ENCODE results near the gene ZCWPW1.
"Not testable (repeated sequence)": the region's sequence is repeated elsewhere in the genome, so short reads cannot be mapped to it uniquely, and the experiment has no call there.

Gene ZCWPW1

GRCh38 chr7:100443096-100443840 is 14.8 kb upstream of the ZCWPW1 start:
- TF ChIP-seq CTCF (IDR thresholded peaks at IDR 0.05; ENCODE audit: insufficient read depth, low read length, poor library complexity, severe bottlenecking) (no peak), EZH2phosphoT487 (conservative IDR thresholded peaks at IDR 0.05; ENCODE audit: low read length) (no peak)
- Histone ChIP-seq H3K27me3 (ENCODE audit: low read length) (no peaks in the 10 kb centered on the region), H3K9ac (ENCODE audit: low read length) (no peak overlapping the region), H3K4me3 (ENCODE audit: insufficient read depth, low read length, poor library complexity, severe bottlenecking) (no peak overlapping the region), H3F3A (ENCODE audit: insufficient read depth) (0 out of 2 replicates have a peak, but pooled peaks cover 2% of the 10 kb centered on the region), H4K20me1 (ENCODE audit: low read depth, low read length) (no peaks in the 10 kb centered on the region), H3K27ac (ENCODE audit: low read depth, low read length) (no peak overlapping the region), H3K36me3 (ENCODE audit: low read length) (no peaks in the 10 kb centered on the region), H3K79me2 (ENCODE audit: insufficient read depth, low read length) (no peaks in the 10 kb centered on the region), H2AFZ (ENCODE audit: low read depth, low read length, severe bottlenecking) (no peak overlapping the region), H3K9me2 (replicated peaks; ENCODE audit: insufficient read depth, low read length) (no peaks in the 10 kb centered on the region), H3K4me2 (ENCODE audit: low read depth, low read length, poor library complexity, severe bottlenecking) (no peak overlapping the region), H3K9me3 (ENCODE audit: insufficient read depth, low read length) (no peaks in the 10 kb centered on the region)

GRCh38 chr7:100441641-100442535 is 13.4 kb upstream of the ZCWPW1 start:
- no peak for TF ChIP-seq CTCF (IDR thresholded peaks at IDR 0.05; ENCODE audit: insufficient read depth, low read length, poor library complexity, severe bottlenecking)
- TF ChIP-seq EZH2phosphoT487 (conservative IDR thresholded peaks at IDR 0.05; ENCODE audit: low read length), result no peak

DNA sequence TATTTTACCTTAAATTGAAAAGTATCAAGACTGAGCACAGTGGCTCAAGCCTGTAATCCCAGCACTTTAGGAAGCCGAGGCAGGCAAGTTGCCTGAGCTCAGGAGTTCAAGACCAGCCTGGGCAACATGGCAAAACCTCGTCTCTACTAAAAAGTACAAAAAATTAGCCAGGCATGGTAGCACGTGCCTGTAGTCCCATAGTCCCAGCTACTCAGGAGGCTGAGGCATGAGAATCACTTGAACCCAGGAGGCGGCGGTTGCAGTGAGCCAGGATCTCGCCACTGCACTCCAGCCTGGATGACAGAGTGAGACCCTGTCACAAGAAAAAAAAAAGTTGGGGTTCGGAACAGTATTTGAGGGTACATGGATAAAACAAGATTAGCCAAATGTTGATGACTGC is 10.7 kb upstream of the ZCWPW1 start:
- H3K9ac ChIP-seq (ENCODE audit: low read length); H3K9me2 ChIP-seq (replicated peaks; ENCODE audit: insufficient read depth, low read length); H3K27me3 ChIP-seq (ENCODE audit: low read length); H3K4me2 ChIP-seq (ENCODE audit: low read depth, low read length, poor library complexity, severe bottlenecking); H3K9me3 ChIP-seq (ENCODE audit: insufficient read depth, low read length); H4K20me1 ChIP-seq (ENCODE audit: low read depth, low read length); H3K27ac ChIP-seq (ENCODE audit: low read depth, low read length); H2AFZ ChIP-seq (ENCODE audit: low read depth, low read length, severe bottlenecking); H3K36me3 ChIP-seq (ENCODE audit: low read length); H3K4me3 ChIP-seq (ENCODE audit: insufficient read depth, low read length, poor library complexity, severe bottlenecking): not testable (repeated sequence)
- Histone ChIP-seq H3K79me2 (ENCODE audit: insufficient read depth, low read length) (peaks cover 14% of the 10 kb centered on the region; the same call in 1 of the 2 replicates), H3F3A (ENCODE audit: insufficient read depth) (peaks cover 29% of the 10 kb centered on the region)

More at GRCh38 chr7:100441641-100442535, 13.4 kb upstream of the ZCWPW1 start:
- Histone ChIP-seq H3K9me3 (ENCODE audit: insufficient read depth, low read length) (no peaks in the 10 kb centered on the region), H3K9me2 (replicated peaks; ENCODE audit: insufficient read depth, low read length) (no peaks in the 10 kb centered on the region), H2AFZ (ENCODE audit: low read depth, low read length, severe bottlenecking) (no peak overlapping the region), H3K9ac (ENCODE audit: low read length) (no peak overlapping the region), H3K27me3 (ENCODE audit: low read length) (no peaks in the 10 kb centered on the region), H3K4me2 (ENCODE audit: low read depth, low read length, poor library complexity, severe bottlenecking) (no peak overlapping the region), H3K4me3 (ENCODE audit: insufficient read depth, low read length, poor library complexity, severe bottlenecking) (no peak overlapping the region), H3K27ac (ENCODE audit: low read depth, low read length) (no peak overlapping the region), H3K36me3 (ENCODE audit: low read length) (no peaks in the 10 kb centered on the region), H3K79me2 (ENCODE audit: insufficient read depth, low read length) (no peaks in the 10 kb centered on the region), H4K20me1 (ENCODE audit: low read depth, low read length) (no peaks in the 10 kb centered on the region), H3F3A (ENCODE audit: insufficient read depth) (peaks cover 14% of the 10 kb centered on the region)

- not testable (repeated sequence) for H2AFZ ChIP-seq (ENCODE audit: low read depth, low read length, severe bottlenecking); H3K9me2 ChIP-seq (replicated peaks; ENCODE audit: insufficient read depth, low read length); H3K4me2 ChIP-seq (ENCODE audit: low read depth, low read length, poor library complexity, severe bottlenecking); H3K27ac ChIP-seq (ENCODE audit: low read depth, low read length); H4K20me1 ChIP-seq (ENCODE audit: low read depth, low read length); H3K27me3 ChIP-seq (ENCODE audit: low read length); H3K9ac ChIP-seq (ENCODE audit: low read length); H3K4me3 ChIP-seq (ENCODE audit: insufficient read depth, low read length, poor library complexity, severe bottlenecking); H3K36me3 ChIP-seq (ENCODE audit: low read length); H3K9me3 ChIP-seq (ENCODE audit: insufficient read depth, low read length)
- Histone ChIP-seq H3K79me2 (ENCODE audit: insufficient read depth, low read length) (peaks cover 14% of the 10 kb centered on the region; the same call in 1 of the 2 replicates), H3F3A (ENCODE audit: insufficient read depth) (peaks cover 34% of the 10 kb centered on the region)
Observed at GRCh38 chr7:100438731-100439130, 10.2 kb upstream of the ZCWPW1 start.
